ENCODE results near the gene PLCH1.

GRCh38 chr3:155556531-155556930, 188.3 kb downstream of the PLCH1 start:
- no peak for TF ChIP-seq CTCF (IDR thresholded peaks at IDR 0.05; ENCODE audit: low read depth, low read length)
- TF ChIP-seq EZH2phosphoT487 (IDR thresholded peaks at IDR 0.05; ENCODE audit: low read depth): no peak
